Measurements from ENCODE around the gene PXN.
A peak's percentile ranks its signal among the peaks of the same experiment; 100 is the strongest.

Gene PXN

DNA sequence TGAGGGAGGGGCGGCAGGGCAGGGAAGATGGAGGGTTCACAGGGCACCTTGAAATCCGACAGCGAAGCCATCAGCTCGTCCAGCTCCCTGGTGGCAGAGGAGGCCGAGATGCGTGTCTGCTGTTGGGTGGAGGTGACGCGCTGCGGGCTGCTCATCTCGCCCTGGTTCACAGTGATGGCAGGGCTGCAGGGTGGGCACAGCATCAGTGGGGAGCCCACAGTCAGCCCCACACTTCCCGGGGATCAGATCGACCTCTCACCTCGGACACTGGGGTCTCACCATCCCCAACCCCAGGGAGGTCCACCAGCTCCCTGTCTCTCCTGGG is 44.0 kb downstream of the PXN start (continued):
- no peak for TF ChIP-seq ZNF292 (tag by site-specific recombination; IDR thresholded peaks at IDR 0.05; ENCODE audit: borderline replicate concordance, low read depth)
- no peak for TF ChIP-seq ZNF521 (tag by site-specific recombination; IDR thresholded peaks at IDR 0.05)
- no peak for TF ChIP-seq ZNF302 (tag by site-specific recombination; IDR thresholded peaks at IDR 0.05; ENCODE audit: low read depth)
- TF ChIP-seq ZNF624 (tag by site-specific recombination; IDR thresholded peaks at IDR 0.05) = no peak

DNA sequence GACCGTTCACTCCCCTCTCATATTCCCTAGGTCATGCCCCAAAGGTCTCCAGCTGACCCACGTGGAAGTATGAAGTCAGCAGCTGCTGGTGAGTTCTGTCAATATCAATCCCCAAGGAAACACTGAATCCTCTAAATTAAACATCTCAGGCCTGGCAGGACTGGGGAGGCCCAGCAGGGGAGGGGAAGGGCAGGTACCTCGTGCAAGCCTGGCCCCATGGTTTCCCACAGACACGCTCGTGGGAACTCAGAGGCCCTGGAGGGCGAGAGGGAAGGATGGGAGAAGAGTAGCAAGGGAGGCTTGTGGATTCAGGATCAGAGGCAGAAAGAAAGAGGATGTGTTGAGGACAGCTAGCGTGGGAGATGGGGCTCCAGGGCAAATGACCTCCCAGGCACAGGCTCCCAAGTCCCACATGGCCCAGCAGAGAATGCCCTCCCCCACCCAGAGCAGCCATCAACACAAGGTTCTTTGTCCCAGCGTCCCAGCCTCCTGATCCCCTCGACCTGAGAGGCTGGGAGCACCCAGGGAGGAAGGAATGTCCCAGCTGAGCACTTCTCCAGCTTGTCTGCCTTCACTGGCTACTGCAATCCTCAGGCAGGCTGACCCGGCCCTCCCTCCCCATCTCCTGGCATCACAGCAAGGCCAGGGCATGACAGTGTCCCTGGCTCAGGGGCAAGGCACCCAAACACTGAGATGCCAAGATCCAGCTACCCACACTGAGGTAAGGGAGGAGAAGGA is 44.5 kb downstream of the PXN start:
- TF ChIP-seq INSM2 (tag by site-specific recombination; IDR thresholded peaks at IDR 0.05) = no peak
- TF ChIP-seq ZNF560 (tag by site-specific recombination; IDR thresholded peaks at IDR 0.05; ENCODE audit: borderline replicate concordance) = no peak
- TF ChIP-seq, protein P1, sequence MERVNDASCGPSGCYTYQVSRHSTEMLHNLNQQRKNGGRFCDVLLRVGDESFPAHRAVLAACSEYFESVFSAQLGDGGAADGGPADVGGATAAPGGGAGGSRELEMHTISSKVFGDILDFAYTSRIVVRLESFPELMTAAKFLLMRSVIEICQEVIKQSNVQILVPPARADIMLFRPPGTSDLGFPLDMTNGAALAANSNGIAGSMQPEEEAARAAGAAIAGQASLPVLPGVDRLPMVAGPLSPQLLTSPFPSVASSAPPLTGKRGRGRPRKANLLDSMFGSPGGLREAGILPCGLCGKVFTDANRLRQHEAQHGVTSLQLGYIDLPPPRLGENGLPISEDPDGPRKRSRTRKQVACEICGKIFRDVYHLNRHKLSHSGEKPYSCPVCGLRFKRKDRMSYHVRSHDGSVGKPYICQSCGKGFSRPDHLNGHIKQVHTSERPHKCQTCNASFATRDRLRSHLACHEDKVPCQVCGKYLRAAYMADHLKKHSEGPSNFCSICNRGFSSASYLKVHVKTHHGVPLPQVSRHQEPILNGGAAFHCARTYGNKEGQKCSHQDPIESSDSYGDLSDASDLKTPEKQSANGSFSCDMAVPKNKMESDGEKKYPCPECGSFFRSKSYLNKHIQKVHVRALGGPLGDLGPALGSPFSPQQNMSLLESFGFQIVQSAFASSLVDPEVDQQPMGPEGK (tag by site-specific recombination; IDR thresholded peaks at IDR 0.05) = no peak
- no peak for TF ChIP-seq ATF2 (tag by site-specific recombination; IDR thresholded peaks at IDR 0.05; ENCODE audit: low read depth)
- TF ChIP-seq ZIC2 (tag by site-specific recombination; IDR thresholded peaks at IDR 0.05) = peak; percentile 97
- TF ChIP-seq, protein P2, sequence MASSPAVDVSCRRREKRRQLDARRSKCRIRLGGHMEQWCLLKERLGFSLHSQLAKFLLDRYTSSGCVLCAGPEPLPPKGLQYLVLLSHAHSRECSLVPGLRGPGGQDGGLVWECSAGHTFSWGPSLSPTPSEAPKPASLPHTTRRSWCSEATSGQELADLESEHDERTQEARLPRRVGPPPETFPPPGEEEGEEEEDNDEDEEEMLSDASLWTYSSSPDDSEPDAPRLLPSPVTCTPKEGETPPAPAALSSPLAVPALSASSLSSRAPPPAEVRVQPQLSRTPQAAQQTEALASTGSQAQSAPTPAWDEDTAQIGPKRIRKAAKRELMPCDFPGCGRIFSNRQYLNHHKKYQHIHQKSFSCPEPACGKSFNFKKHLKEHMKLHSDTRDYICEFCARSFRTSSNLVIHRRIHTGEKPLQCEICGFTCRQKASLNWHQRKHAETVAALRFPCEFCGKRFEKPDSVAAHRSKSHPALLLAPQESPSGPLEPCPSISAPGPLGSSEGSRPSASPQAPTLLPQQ (tag by site-specific recombination; IDR thresholded peaks at IDR 0.05) = no peak
- TF ChIP-seq, protein P3, sequence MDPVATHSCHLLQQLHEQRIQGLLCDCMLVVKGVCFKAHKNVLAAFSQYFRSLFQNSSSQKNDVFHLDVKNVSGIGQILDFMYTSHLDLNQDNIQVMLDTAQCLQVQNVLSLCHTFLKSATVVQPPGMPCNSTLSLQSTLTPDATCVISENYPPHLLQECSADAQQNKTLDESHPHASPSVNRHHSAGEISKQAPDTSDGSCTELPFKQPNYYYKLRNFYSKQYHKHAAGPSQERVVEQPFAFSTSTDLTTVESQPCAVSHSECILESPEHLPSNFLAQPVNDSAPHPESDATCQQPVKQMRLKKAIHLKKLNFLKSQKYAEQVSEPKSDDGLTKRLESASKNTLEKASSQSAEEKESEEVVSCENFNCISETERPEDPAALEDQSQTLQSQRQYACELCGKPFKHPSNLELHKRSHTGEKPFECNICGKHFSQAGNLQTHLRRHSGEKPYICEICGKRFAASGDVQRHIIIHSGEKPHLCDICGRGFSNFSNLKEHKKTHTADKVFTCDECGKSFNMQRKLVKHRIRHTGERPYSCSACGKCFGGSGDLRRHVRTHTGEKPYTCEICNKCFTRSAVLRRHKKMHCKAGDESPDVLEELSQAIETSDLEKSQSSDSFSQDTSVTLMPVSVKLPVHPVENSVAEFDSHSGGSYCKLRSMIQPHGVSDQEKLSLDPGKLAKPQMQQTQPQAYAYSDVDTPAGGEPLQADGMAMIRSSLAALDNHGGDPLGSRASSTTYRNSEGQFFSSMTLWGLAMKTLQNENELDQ (tag by site-specific recombination; IDR thresholded peaks at IDR 0.05; ENCODE audit: low read depth) = no peak
- TF ChIP-seq, protein P4, sequence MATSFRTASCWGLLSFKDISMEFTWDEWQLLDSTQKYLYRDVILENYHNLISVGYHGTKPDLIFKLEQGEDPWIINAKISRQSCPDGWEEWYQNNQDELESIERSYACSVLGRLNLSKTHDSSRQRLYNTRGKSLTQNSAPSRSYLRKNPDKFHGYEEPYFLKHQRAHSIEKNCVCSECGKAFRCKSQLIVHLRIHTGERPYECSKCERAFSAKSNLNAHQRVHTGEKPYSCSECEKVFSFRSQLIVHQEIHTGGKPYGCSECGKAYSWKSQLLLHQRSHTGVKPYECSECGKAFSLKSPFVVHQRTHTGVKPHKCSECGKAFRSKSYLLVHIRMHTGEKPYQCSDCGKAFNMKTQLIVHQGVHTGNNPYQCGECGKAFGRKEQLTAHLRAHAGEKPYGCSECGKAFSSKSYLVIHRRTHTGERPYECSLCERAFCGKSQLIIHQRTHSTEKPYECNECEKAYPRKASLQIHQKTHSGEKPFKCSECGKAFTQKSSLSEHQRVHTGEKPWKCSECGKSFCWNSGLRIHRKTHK (tag by site-specific recombination; IDR thresholded peaks at IDR 0.05) = no peak
- TF ChIP-seq REPIN1 (tag by site-specific recombination; IDR thresholded peaks at IDR 0.05; ENCODE audit: low read depth) = no peak
- TF ChIP-seq, protein P5, sequence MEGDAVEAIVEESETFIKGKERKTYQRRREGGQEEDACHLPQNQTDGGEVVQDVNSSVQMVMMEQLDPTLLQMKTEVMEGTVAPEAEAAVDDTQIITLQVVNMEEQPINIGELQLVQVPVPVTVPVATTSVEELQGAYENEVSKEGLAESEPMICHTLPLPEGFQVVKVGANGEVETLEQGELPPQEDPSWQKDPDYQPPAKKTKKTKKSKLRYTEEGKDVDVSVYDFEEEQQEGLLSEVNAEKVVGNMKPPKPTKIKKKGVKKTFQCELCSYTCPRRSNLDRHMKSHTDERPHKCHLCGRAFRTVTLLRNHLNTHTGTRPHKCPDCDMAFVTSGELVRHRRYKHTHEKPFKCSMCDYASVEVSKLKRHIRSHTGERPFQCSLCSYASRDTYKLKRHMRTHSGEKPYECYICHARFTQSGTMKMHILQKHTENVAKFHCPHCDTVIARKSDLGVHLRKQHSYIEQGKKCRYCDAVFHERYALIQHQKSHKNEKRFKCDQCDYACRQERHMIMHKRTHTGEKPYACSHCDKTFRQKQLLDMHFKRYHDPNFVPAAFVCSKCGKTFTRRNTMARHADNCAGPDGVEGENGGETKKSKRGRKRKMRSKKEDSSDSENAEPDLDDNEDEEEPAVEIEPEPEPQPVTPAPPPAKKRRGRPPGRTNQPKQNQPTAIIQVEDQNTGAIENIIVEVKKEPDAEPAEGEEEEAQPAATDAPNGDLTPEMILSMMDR (tag by site-specific recombination; IDR thresholded peaks at IDR 0.05) = no peak
- no peak for TF ChIP-seq ZNF624 (tag by site-specific recombination; IDR thresholded peaks at IDR 0.05)
- peak; percentile 69 for TF ChIP-seq GLIS1 (tag by site-specific recombination; IDR thresholded peaks at IDR 0.05)
- H3K4me3 ChIP-seq (ENCODE audit: low read depth, low read length) = no peak overlapping the region
- peaks cover 6% of the 10 kb centered on the region for H3K4me1 ChIP-seq (ENCODE audit: control insufficient read depth, insufficient read depth, low read length)
- CTCF ChIA-PET = interaction anchor here (14.3 kb wide), 1 partner anchor 40 kb away, joined by 581 read pairs; the partner anchor contains the start of gene PXN
- POLR2A ChIA-PET = interaction anchor here (0.6 to 2.5 kb wide), 7 partner anchors 9 to 105 kb away, joined by 3 to 23 read pairs (median 5); partner anchors contain the start of genes RNU4-2 and RPLP0
- no peaks in the 10 kb centered on the region for H3K9me3 ChIP-seq (ENCODE audit: control insufficient read depth, insufficient read depth, low read depth, low read length)
- H3K36me3 ChIP-seq (ENCODE audit: control insufficient read depth in 2 of 2, insufficient read depth in 1 of 2, low read length in 2 of 2) = peaks cover 0 to 54% of the 10 kb centered on the region in 2 experiments; a peak in 2 of 3 replicates
- H3K27ac ChIP-seq (ENCODE audit: extremely low read depth, low read depth, low read length) = no peak overlapping the region

All from HEK293 (cell line).